GM21619 (cell line): Measurements from ENCODE around the gene NCKAP5.

ENCODE experiments used
- ATAC-seq: cut with Tn5 transposase; IDR thresholded peaks from one replicate; pipeline ENCODE4 v1.9.1; 2021; ENCODE audit not compliant: unreplicated experiment

Gene NCKAP5

DNA sequence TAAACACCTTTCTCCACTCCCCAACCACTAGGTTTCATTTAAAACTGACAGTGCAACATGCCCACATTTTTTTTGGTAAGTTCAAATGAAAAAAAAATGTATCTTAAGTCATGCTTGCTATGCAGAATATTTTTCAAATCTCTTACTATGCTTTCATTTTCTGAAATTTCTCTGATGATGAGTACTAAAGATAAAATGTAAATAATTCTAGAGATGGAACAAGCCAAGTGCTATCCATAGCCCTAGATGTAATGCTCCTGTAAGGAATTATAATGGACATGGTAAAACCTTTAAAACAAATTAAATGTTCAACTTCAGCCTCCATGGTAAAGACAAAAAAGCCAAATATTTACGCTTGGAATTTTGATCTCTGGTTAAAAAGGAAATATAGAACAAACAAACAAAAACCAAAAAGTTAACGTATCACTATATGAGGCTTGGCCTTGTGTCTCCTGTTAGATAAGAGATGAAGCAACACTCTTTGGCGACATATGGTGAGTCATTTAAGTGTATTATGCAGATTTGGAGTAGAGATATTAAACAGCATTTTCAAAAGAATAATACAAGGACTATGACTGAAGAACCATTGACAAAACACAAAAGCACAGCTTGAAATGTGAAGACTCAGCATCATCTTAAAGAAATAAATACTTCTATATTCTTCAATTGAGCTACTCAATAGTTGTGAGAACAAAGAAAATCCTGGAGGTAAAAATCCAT is 506.2 kb downstream of the NCKAP5 start:
- ATAC-seq = no peak

DNA sequence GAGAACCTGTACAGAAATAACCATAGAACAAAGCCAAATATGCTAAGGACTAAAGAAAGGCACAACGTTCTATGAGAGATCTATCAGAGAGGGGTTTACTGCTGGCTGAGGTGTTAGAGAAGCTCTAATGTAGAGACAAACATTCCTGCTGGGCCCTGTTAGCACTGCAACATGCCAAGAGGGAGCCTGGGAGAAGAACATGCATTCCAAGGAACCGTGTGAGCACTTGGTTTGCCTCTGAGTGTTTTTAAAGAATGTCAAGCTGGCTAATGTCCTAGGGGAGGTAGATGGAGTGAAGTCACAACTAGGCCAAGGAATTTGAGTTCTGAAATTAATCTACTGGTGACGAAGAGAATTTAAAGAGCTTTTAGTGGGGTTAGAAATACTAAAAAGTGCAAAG is 514.0 kb downstream of the NCKAP5 start:
- no peak for ATAC-seq

DNA sequence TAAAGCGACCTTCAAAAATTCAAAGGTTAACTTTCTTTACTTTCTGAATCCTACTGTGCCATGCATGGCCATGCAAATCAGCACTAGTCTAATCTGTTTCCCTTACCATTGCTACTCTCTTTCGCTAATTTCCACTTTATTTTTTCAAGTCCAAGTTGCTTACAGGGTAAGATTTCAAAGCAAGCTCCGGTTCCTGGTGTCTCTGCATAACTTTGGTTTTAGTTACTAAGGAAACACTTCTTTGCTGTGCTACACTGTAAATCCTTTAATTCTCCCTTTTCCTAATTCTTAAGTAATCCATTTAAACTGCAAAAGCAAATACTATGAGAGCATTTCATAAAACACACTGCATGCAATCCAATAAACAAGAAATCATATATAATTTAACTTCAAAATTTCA is 514.7 kb downstream of the NCKAP5 start:
- no peak for ATAC-seq

DNA sequence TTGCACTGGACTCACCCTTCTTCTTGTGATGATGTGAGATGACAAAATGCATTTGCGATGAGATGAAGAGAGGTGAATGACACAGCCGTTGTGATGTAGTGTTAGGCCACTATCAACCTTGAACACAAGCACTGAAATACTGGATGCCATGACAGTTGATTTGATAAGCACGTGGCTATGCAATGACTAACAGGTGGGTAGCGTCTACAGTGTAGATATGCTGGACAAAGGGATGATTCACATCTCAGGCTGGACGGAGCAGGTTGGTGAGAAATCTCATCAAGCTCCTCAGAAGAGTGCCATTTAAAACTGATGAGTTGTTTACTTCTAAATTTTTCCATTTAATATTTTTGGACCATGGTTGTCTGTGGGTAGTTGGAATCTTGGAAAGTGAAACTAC is 522.5 kb downstream of the NCKAP5 start:
- ATAC-seq = no peak

DNA sequence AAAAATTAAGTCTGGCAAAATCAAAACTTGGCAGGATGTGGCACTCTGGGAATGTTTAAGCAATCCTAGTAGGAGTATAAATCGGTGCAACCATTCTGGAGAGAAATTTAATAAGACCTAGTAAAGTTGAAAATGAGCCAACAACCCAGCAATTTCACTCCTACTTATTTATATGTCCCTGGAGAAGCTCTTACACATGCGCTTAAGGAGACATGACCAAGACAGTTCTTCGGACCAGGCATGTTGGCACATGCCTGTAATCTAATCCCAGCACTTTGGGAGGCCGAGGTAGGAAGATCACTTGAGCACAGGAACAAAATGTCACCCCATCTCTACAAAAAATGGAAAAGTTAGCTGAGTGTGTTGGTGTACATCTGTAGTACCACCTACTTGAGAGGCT is 523.7 kb downstream of the NCKAP5 start:
- ATAC-seq = no peak

DNA sequence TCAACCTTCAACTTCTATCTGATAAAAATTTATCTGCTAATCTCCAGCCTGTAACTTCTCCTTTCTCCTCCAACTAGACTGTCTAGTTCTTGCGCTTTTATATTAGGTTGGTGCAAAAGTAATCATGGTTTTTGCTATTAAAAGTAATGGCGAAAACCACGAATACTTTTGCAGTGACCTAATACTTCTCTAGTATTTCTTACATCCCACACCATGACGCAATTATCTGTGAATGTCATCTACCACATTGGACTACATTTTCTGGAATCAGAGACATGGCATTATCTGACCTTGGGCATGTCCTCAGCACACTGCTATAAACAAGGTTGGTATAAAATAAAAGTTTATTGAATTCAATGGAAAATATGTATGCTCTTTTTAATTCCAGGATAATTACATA is 528.1 kb downstream of the NCKAP5 start:
- ATAC-seq = no peak

DNA sequence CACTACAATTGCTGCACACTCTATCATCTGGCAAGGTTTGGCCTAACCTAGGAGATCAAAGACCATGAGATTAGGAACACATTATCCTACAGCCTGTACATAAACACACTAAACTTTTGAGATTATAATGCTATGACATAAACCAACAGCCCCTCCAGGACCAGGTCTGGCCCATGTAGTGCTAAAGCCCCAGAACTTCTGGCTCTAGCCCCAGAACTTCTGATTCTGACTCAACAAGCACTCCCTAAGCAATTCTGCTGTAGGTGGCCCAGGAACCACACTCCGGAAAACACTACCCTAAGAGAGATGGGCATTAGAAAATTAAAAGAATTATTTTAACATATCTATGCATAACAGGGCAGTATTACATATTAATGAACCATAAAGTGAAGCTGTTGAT is 528.7 kb downstream of the NCKAP5 start:
- no peak for ATAC-seq

DNA sequence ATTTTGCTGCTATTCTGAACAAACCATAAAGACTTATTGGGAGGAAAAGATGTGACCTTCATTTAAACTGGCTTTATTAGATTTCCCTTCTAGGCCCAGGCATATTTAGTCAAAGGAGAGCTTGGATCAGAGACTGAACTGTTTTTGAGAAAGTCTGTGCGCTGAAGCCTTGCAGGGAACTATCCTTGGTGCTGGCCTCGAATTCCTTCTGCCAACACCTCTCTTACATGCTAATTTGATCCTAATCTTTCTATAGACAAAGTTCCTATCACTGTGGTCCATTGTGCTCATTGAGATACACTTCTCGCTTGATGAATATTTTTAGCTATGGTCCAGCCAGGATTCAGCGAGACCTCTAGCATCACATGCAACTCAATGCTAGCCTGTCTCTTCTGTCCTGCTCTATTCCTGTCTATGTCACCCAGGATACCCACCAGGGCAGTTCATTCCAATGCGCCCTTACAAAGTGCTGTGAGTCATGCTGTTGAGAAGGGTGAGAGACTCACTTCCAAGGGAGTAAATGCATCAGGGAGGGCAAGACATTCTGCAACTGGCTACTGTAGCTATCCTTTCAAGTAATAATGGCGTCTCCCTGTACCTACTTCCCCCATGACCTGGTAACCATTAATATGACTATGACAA is 541.6 kb downstream of the NCKAP5 start:
- no peak for ATAC-seq

DNA sequence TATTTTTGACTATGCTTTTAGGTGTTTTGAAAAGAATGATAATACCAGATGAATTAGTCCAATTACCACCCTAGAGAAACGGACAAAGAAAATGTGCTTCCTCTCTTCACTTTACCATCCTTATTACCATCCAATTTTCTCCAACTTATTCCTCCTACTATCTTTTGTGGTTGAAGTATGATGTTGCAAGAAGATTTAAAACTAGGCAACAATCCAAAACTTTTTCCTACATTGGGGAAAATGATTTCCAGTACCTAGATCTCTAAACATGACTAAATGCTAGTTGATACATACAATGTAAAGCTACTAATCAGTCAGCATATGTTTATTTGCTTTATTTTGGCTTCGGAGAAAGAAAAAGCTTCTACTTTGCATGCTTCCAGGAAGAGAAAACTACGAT is 543.3 kb downstream of the NCKAP5 start:
- ATAC-seq = no peak

DNA sequence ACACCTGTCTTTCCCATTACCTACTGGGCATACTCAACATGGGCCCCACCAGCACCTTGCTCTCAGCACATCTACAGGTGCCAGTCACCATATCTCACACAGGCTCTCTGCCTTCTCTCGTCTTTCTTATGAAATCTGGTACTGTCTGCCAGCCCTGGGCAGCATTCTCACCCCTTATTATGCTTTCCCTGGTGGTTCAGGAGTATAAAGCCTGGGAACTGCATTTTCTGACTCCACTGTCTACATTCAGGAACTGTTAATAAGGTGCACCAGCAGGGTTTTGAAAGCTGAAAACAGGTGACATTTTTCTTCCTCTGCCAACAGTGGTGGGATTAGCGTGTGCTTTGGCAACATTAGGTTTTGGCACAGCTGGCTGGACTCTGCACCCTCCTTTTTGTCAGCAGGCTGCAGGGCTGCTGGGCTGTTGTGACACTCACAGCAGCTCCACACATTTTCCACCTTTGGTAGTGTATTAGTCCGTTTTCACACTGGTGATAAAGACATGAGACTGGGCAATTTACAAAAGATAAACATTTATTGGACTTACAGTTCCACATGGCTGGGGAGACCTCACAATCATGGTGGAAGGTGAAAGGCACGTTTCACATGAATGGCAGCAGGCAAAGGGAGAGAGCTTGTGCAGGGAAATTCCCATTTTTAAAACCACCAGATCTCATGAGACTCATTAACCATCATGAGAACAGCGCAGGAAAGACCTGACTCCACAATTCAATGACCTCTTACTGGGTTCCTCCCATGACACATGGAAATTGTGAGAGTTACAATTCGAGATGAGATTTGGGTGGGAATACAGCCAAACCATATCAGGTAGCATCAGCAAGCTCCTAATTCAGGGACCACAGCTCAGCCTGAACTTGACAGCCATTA is 555.2 kb downstream of the NCKAP5 start:
- ATAC-seq = no peak

DNA sequence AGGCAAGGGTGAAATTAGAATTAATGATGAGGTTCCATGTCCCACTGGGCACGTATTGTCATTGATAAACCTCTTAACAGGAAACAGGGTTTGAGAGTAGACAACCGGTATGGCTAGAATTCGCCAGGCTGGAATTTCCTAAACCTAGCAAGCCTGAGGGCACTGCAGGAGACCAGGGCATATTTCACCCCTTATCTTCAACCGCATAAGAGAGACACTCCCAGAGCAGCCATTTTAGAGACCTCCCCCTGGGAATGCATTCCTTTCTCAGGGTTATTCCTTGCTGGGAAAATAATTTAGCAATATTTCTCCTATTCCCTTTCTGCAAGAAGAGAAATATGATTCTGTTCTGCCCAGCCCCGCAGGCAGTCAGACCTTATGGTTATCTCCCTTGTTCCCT is 563.6 kb downstream of the NCKAP5 start:
- no peak for ATAC-seq

DNA sequence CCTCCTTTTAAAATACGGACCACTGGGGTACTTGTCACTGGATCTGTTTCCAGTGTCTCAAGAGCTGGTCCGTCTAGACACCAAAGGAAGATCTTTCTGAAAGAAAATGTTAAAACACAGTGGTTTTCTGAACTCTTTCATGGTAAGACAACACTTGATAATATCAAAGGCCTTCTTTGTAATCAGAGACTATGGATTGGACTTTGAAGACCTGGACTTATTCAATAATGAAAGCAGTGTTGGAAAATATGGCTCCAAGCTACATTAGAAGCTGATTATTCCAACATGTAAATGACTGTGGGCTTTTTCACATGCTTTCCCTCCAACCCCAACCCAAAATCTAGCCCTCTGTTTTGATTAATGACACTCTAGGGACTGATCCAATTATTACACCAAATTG is 568.8 kb downstream of the NCKAP5 start:
- ATAC-seq = no peak

DNA sequence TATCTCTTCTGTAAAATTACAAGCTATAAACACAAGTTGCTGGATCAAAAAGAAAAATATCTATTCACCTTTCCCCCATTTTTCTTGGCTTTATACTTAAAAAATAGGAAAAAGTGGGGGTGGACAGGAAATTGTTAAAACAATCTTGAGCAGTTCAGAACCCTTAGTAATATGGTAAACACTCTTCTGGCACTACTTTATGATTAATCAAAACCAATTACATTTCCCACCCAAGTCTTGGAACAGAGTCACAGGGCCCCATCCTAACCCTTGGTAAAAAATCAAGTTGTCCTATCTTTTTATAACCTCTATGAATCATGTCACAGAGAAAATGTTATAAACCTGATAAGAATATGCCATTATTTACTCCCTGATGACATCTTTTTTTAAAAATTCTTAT is 570.0 kb downstream of the NCKAP5 start:
- ATAC-seq = no peak

DNA sequence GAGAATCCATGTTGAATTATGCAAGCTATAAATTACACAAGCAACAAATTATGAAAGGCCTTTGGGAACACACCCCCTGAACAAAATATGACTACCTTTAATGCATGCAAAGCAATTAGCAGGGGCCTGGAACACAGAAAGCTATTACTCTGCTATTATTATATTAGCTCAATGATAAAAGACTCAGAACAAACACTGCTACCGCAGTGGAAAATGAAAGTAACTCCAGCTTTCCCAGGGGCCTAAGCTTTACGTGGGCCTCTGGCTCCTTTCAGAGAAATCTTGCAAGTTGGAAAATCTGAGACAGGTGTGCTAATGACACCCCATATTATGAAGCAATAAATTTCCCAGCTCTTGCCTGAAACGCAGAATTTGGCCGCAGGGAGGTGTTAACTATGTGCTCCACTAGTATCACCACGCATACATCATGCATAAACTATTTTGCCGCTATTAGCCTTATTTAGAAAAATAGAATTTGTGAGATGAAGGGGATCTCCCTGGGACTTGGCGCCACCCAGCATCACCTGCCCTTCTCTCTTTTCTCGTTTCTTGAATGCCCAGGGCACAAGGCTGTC is 576.7 kb downstream of the NCKAP5 start:
- ATAC-seq = no peak

DNA sequence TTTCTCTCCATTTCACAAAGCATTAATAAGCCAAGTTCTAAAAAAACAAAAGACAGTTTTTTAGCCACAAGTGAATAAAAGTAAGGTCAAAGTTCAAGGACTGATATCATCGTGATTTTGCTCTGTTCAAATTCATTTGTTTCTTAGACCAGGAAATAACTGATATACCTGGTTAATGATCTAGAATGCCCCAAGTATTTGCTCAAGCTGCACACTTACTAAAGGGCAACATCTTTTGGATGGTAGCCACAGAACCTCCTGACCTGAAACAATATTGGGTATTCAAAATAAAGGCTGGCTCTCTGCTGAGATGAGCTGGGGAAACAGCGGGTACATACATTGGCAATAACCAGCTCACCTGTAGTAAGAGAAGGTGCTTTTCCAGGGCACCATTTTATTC is 583.5 kb downstream of the NCKAP5 start:
- no peak for ATAC-seq

DNA sequence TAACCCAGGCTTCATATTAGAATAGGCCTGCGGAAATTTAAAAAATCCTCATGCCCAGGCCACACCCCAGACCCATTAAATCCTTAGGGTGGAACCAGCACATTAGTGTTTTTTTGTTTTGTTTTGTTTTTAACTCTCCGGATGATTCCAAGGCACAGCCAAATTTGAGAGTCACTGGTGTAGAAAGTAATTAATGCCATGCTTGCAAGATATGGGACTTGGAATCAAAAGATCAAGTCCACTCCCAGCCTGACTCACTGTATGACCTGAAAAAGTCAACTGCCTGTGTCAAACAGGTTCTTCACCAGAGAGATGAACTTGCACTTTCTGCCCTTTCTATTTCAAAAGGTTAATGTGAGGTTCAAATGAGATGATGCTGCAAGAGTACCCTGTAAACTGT is 588.0 kb downstream of the NCKAP5 start:
- no peak for ATAC-seq

DNA sequence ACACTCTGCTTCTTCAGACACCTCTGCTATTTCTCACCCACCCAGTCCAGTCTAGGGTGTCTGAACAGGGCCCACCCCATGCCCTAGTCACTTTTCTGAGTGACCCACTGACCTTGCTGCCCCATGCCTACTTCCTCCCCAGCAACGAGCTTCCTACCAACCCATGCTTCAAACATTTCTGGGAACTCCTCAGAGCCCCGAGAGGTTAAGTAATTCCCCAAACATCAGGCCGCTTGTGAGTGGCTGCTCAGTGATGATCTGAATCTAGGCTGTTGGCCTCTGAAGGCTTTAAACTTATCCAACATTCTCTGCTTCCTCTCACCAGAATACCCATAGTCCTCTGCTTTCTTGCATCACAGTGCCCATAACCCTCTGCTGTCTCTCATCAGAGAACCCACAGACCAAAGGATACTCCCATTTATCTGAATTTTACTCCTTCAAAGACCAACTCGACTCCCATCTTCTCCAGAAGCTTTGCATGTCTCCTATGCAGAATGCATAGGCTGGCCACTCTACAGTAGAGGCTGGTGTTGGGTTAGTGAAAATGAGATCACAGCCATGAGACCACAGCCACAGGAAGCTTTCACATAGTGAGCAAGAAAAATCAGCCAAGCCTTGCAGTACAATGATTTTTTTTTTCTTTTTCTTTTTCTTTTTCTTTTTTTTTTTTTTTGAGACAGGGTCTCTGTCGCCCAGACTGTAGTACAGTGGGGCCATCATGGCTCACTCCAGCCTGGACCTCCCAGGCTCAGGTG is 588.7 kb downstream of the NCKAP5 start:
- ATAC-seq = peak; percentile 58

DNA sequence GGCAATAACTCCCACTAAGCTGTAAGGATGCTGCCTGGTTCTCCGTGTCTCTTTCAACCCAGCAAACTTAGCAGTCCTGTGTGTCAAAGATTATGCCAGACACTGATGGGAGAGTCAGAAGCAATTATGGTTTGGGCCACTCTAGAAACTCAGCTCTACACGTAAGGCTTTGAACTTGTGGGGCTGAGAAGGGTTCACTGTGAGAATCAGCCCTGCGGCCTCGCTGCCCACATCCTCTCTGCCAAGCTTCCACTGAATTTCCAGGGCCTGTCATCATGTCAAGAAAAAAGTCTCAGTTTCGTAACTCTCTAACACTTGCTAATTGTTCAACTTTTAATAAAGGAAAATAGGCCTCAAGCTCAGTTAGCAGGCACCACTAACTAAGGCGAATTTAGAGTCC is 589.4 kb downstream of the NCKAP5 start:
- ATAC-seq = peak; percentile 36

DNA sequence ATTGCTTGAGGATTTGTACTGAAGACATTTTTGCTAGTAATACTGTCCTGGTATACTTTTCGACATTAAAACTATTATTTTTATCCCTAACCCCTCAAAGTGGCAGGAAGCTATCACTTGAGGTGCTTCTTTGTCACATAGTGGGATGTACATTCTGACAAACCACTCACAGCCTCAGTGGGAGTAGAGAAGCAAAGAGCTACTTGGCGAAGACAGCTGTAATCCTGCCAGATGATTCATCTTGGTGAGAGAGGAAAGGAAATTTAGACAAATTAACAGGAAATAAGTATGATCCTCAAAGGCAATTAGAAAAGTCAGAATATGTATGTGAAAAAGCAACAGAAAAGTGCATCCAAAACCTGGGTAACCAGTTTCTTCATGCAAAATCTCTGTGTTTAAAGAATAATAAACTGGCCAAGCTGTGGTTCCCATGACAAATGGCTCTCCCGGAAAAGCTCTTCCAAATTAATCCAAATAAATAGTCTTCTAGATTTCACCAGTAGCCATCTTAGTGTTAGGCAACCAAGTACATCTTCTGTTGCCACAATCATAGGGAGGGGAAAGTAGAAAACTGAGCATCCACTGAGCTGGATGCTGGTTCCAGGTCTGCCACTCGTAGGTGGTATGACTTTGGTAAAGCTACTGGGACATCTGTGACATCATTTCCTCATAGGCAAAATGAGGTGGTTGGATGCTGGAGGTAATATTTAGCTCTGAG is 590.3 kb downstream of the NCKAP5 start:
- ATAC-seq = no peak
